KMS-11 (cell line): ENCODE data around the gene TOMM20.

Source experiments
- H2AFZ ChIP-seq: fragments of 200-600 bp; sonication (generic); 2 replicates; pipeline ENCODE4 v1.6.1; 2016; ENCODE audit warnings: antibody characterized with exemption, mixed run types, low read depth
- H3K27ac ChIP-seq: fragments of 200-600 bp; sonication (generic); 2 replicates; pipeline ENCODE4 v1.6.1; 2016; ENCODE audit warnings: mild to moderate bottlenecking, mixed run types
- H3K27me3 ChIP-seq: fragments of 200-600 bp; sonication (generic); 2 replicates; pipeline ENCODE4 v1.6.1; 2017; ENCODE audit warnings: mild to moderate bottlenecking, low read depth, mixed run types, moderate library complexity; ENCODE audit not compliant: insufficient read depth
- H3K36me3 ChIP-seq: fragments of 200-600 bp; sonication (generic); 2 replicates; pipeline ENCODE4 v1.6.1; 2017; ENCODE audit warnings: mild to moderate bottlenecking, mixed run types; ENCODE audit not compliant: insufficient read depth
- H3K4me1 ChIP-seq: fragments of 200-600 bp; sonication (generic); 2 replicates; pipeline ENCODE4 v1.6.1; 2016; ENCODE audit warnings: mild to moderate bottlenecking, low read depth, mixed run types; ENCODE audit not compliant: poor library complexity, severe bottlenecking
- H3K4me2 ChIP-seq: fragments of 200-600 bp; sonication (generic); 2 replicates; pipeline ENCODE4 v1.7.0; 2016; ENCODE audit warnings: mild to moderate bottlenecking, mixed run types
- H3K4me3 ChIP-seq: fragments of 200-600 bp; sonication (generic); IDR thresholded peaks from 2 replicates; pipeline ENCODE4 v1.6.1; 2017; ENCODE audit warnings: low read depth, low read length, mixed read lengths; ENCODE audit not compliant: insufficient read depth
- H3K79me2 ChIP-seq: fragments of 200-600 bp; sonication (generic); 2 replicates; pipeline ENCODE4 v1.6.1; 2016; ENCODE audit warnings: low read depth, mixed run types; ENCODE audit not compliant: insufficient read depth
- H3K9ac ChIP-seq: fragments of 200-600 bp; sonication (generic); 2 replicates; pipeline ENCODE4 v1.6.1; 2016; ENCODE audit warnings: mild to moderate bottlenecking, mixed run types
- H4K20me1 ChIP-seq: fragments of 200-600 bp; sonication (generic); 2 replicates; pipeline ENCODE4 v1.6.1; 2016; ENCODE audit warnings: mild to moderate bottlenecking, mixed run types; ENCODE audit not compliant: insufficient read depth
- CTCF ChIP-seq: fragments of 200-600 bp; sonication (generic); conservative IDR thresholded peaks from 2 replicates; pipeline ENCODE4 v1.6.1; 2017; ENCODE audit warnings: low read depth, mild to moderate bottlenecking, antibody characterized with exemption, low read length, moderate library complexity, mixed read lengths

The TOMM20 gene

DNA sequence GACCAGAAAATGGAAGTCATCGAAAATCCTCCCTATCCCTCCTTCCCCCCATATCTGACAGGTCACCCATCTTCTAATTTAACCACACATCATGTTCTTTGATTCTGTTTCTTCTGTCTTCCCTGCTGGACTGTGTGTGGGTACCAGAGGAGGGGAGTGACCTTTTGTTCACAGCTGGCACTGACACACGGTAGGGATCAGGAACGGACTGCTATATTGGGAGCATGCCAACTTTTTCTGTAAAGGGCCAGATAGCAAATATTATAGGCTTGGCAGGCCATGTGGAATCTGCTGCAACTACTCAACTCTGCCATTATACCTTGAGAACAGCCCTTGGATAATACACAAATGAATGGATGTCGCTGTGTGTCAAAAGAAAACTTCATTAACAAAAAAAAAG lies 7.5 kb upstream of the TOMM20 start:
- Histone ChIP-seq H3K27me3 (no peaks in the 10 kb centered on the region), H3K36me3 (peaks cover 5% of the 10 kb centered on the region; the same call in 1 of the 2 replicates), H3K4me2 (no peak overlapping the region), H3K9ac (no peak overlapping the region), H2AFZ (no peak overlapping the region), H4K20me1 (no peaks in the 10 kb centered on the region), H3K79me2 (no peaks in the 10 kb centered on the region), H3K27ac (no peak overlapping the region), H3K4me3 (no peak overlapping the region), H3K4me1 (peaks cover 7% of the 10 kb centered on the region)
- no peak for TF ChIP-seq CTCF

DNA sequence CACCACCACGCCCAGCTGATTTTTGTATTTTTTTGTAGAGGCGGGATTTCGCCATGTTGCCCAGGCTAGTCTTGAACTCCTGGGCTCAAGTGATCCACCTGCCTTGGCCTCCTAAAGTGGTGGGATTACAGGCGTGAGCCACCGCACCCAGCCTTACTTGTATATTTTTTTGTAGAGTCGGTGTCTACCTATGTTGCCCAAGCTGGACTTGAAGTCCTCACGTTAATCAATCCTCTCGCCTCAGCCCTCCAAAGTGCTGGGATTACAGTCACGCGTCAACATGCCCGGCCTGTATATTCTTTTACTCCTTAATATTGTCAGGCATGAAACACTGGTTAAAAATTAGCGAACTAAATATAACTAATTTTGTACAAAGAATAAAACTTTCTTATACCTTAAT lies 5.5 kb upstream of the TOMM20 start:
- Histone ChIP-seq H3K27ac (no peak overlapping the region), H3K9ac (no peak overlapping the region), H3K36me3 (peaks cover 5% of the 10 kb centered on the region; the same call in 1 of the 2 replicates), H2AFZ (no peak overlapping the region), H3K27me3 (no peaks in the 10 kb centered on the region), H3K4me2 (no peak overlapping the region), H3K79me2 (no peaks in the 10 kb centered on the region), H3K4me3 (no peak overlapping the region), H4K20me1 (no peaks in the 10 kb centered on the region), H3K4me1 (peaks cover 11% of the 10 kb centered on the region)
- no peak for TF ChIP-seq CTCF

DNA sequence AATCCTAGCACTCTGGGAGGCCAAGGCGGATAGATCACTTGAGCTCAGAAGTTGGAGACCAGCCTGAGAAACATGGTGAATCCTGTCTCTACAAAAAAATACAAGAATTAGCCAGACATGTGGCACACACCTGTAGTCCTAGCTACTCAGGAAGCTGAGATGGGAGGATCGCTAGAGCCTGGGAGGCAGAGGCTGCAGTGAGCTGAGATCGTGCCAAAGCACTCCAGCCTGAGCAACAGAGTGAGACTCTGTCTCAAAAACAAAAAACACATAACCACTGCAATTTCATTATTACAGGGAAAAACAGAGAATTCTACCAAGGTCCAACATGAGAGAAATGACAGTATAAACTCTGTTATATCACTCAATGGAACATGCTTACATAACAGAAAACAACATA lies 4.4 kb upstream of the TOMM20 start:
- Histone ChIP-seq H3K4me3 (no peak overlapping the region), H3K79me2 (peaks cover 6% of the 10 kb centered on the region), H3K4me2 (no peak overlapping the region), H3K4me1 (peaks cover 14% of the 10 kb centered on the region), H4K20me1 (no peaks in the 10 kb centered on the region), H3K36me3 (peaks cover 5% of the 10 kb centered on the region; the same call in 1 of the 2 replicates), H3K9ac (no peak overlapping the region), H2AFZ (no peak overlapping the region), H3K27ac (no peak overlapping the region), H3K27me3 (no peaks in the 10 kb centered on the region)
- TF ChIP-seq CTCF = no peak

- H3K4me2 ChIP-seq = no peak overlapping the region
- no peaks in the 10 kb centered on the region for H3K27me3 ChIP-seq
- H3K36me3 ChIP-seq = peaks cover under 1% of the 10 kb centered on the region; the same call in 1 of the 2 replicates
- no peak overlapping the region for H2AFZ ChIP-seq
- peaks cover 19% of the 10 kb centered on the region for H3K4me1 ChIP-seq
- no peak overlapping the region for H3K9ac ChIP-seq
- TF ChIP-seq CTCF = no peak
- H3K79me2 ChIP-seq = peaks cover 17% of the 10 kb centered on the region
- H4K20me1 ChIP-seq = 0 out of 2 replicates have a peak, but pooled peaks cover 2% of the 10 kb centered on the region
- no peak overlapping the region for H3K4me3 ChIP-seq
- H3K27ac ChIP-seq = no peak overlapping the region
These were observed 3.3 kb upstream of the TOMM20 start for GRCh38 chr1:235131961-235132360.
